HCT116 (cell line): Measurements from ENCODE around the gene GOLGA2. TPM values are rescaled to one million over a fixed set of nuclear protein-coding genes. Genes with fewer than 3 reads are reported as not detected.

ENCODE experiments used
- ATAC-seq: fragments of 200-7000 bp; cut with Tn5 transposase; 2 replicates; pipeline ENCODE4 v1.9.1; 2020; ENCODE audit warnings: mild to moderate bottlenecking, moderate library complexity
- BruUV-seq: library from RNA; stranded (reverse); fragments of 400-500 nt; replicated peaks from 2 replicates; lab custom pipeline; 2021; lab: Mats Ljungman, UMichigan
- CTCF ChIA-PET: fragments of 300-600 bp; sonication (Branson Sonifier 250); formaldehyde crosslinking; loops from one replicate; lab custom pipeline; 2021; ENCODE audit warnings: antibody characterized with exemption; lab: Charles Lee
- POLR2A ChIA-PET: fragments of 300-600, 350-600 bp; sonication (Branson Sonifier 250); formaldehyde crosslinking; loops from one replicate; lab custom pipeline; 2021; ENCODE audit warnings: antibody characterized with exemption; lab: Charles Lee
- RAD21 ChIA-PET, 2 experiments: fragments of 300-600 bp; sonication (Branson Sonifier 250); formaldehyde crosslinking; loops; one replicate each; lab custom pipeline; 2023; ENCODE audit warnings: low total read pairs in 2 of 2; ENCODE audit not compliant: uncharacterized antibody in 2 of 2, unreplicated experiment in 2 of 2, low non-redundant PET in 1 of 2; lab: Charles Lee
- DNase-seq: peaks from one replicate; pipeline ENCODE4 v3.0.0-alpha.2; 2010; ENCODE audit warnings: low read depth, low spot score
- H2AFZ ChIP-seq: fragments of 200-600 bp; shearing (Covaris generic), sonication (generic); 2 replicates; pipeline ENCODE4 v1.6.1; 2017; ENCODE audit warnings: low read depth, mixed run types, mixed read lengths, antibody characterized with exemption, low read length; ENCODE audit not compliant: poor library complexity, severe bottlenecking
- H3K27ac ChIP-seq: 2 replicates; pipeline ENCODE4 v1.5.1; 2012; ENCODE audit warnings: low read depth, low read length
- H3K27me3 ChIP-seq: fragments of 200-600 bp; sonication (generic); 2 replicates; pipeline ENCODE4 v1.6.1; 2016; ENCODE audit warnings: mixed run types, low read length, mixed read lengths; ENCODE audit not compliant: insufficient read depth
- H3K36me3 ChIP-seq, 2 experiments: fragments of 200-500 bp in 1 of 2; fragments of 200-600 bp in 1 of 2; sonication (Bioruptor generic) in 1 of 2; sonication (generic) in 1 of 2; 2 replicates each; pipeline versions ENCODE4 v1.5.1 to v1.6.1; 2014 to 2016; ENCODE audit warnings: low read length in 2 of 2, inconsistent platforms in 1 of 2, mixed read lengths in 1 of 2, mixed run types in 1 of 2; ENCODE audit not compliant: insufficient read depth in 2 of 2, control insufficient read depth in 1 of 2
- H3K4me1 ChIP-seq, 2 experiments: fragments of 200-600 bp in 1 of 2; sonication (generic) in 1 of 2; 2 replicates each; pipeline versions ENCODE4 v1.5.1 to v1.6.1; 2012 to 2017; ENCODE audit warnings: low read length in 2 of 2, inconsistent platforms in 1 of 2, mild to moderate bottlenecking in 1 of 2, mixed read lengths in 1 of 2, mixed run types in 1 of 2, moderate library complexity in 1 of 2; ENCODE audit not compliant: insufficient read depth in 2 of 2, control insufficient read depth in 1 of 2
- H3K4me2 ChIP-seq: fragments of 200-600 bp; sonication (generic); 2 replicates; pipeline ENCODE4 v1.6.1; 2017; ENCODE audit warnings: mixed run types, low read length, mixed read lengths
- H3K4me3 ChIP-seq, 2 experiments: fragments of 200-600 bp in 1 of 2; sonication (generic) in 1 of 2; replicated peaks in 1 of 2; 2 replicates each; pipeline ENCODE4 v1.5.1; 2011 to 2016; ENCODE audit warnings: low read length in 2 of 2, control low read depth in 1 of 2, low read depth in 1 of 2, mild to moderate bottlenecking in 1 of 2, mixed read lengths in 1 of 2, mixed run types in 1 of 2
- H3K79me2 ChIP-seq: fragments of 200-600 bp; sonication (generic); 2 replicates; pipeline ENCODE4 v1.6.1; 2017; ENCODE audit warnings: mild to moderate bottlenecking, mixed run types, low read length, moderate library complexity, mixed read lengths; ENCODE audit not compliant: insufficient read depth
- H3K9ac ChIP-seq: fragments of 200-600 bp; sonication (generic); 2 replicates; pipeline ENCODE4 v1.6.1; 2016; ENCODE audit warnings: low read length, mixed read lengths
- H3K9me2 ChIP-seq: fragments of 200-600 bp; sonication (generic), shearing (Covaris generic); 2 replicates; pipeline ENCODE4 v1.6.1; 2017; ENCODE audit warnings: mixed run types, mild to moderate bottlenecking, moderate library complexity; ENCODE audit not compliant: insufficient read depth
- H3K9me3 ChIP-seq, 2 experiments: fragments of 200-500 bp in 1 of 2; fragments of 200-600 bp in 1 of 2; sonication (Bioruptor generic) in 1 of 2; sonication (generic) in 1 of 2; 2 replicates each; pipeline ENCODE4 v1.6.1; 2014 to 2017; ENCODE audit warnings: low read length in 2 of 2, mixed read lengths in 2 of 2, inconsistent platforms in 1 of 2, low read depth in 1 of 2, mild to moderate bottlenecking in 1 of 2, mixed run types in 1 of 2, moderate library complexity in 1 of 2; ENCODE audit not compliant: control insufficient read depth in 1 of 2, insufficient read depth in 1 of 2
- H4K20me1 ChIP-seq: fragments of 200-600 bp; sonication (generic), shearing (Covaris generic); 2 replicates; pipeline ENCODE4 v1.6.1; 2017; ENCODE audit warnings: mixed run types, mild to moderate bottlenecking, moderate library complexity; ENCODE audit not compliant: insufficient read depth
- ELF1 ChIP-seq: IDR thresholded peaks from 2 replicates; pipeline ENCODE4 v1.6.1; 2012; ENCODE audit warnings: low read depth, borderline replicate concordance
- EZH2 ChIP-seq: fragments of 200-600 bp; sonication (generic); IDR thresholded peaks from 2 replicates; pipeline ENCODE4 v1.6.1; 2017; ENCODE audit warnings: antibody characterized with exemption, mixed run types
- FOSL1 ChIP-seq: IDR thresholded peaks from 2 replicates; pipeline ENCODE4 v1.6.1; 2012; ENCODE audit warnings: low read depth
- JUND ChIP-seq: IDR thresholded peaks from 2 replicates; pipeline ENCODE4 v1.6.1; 2012
- POLR2A ChIP-seq: IDR thresholded peaks from 2 replicates; pipeline ENCODE4 v1.7.0; 2011; ENCODE audit warnings: borderline replicate concordance; ENCODE audit not compliant: insufficient read depth, insufficient read length; ENCODE audit errors: extremely low read depth
- POLR2AphosphoS5 ChIP-seq: IDR thresholded peaks from 2 replicates; pipeline ENCODE4 v1.6.1; 2011; ENCODE audit warnings: mild to moderate bottlenecking, low read depth, low read length, moderate library complexity
- RAD21 ChIP-seq: IDR thresholded peaks from 2 replicates; pipeline ENCODE4 v1.6.1; 2012; ENCODE audit warnings: low read depth, mild to moderate bottlenecking
- SRF ChIP-seq: IDR thresholded peaks from 2 replicates; pipeline ENCODE4 v1.6.1; 2012; ENCODE audit warnings: low read depth
- TCF7L2 ChIP-seq: IDR thresholded peaks from 2 replicates; pipeline ENCODE4 v1.7.0; 2011; ENCODE audit warnings: borderline replicate concordance, inconsistent platforms; ENCODE audit not compliant: insufficient read depth, insufficient read length; ENCODE audit errors: extremely low read depth
- YY1 ChIP-seq: IDR thresholded peaks from 2 replicates; pipeline ENCODE4 v1.6.1; 2011; ENCODE audit warnings: low read length, low read depth, moderate library complexity, mild to moderate bottlenecking; ENCODE audit not compliant: insufficient replicate concordance; ENCODE audit errors: extremely low read depth
- ZBTB33 ChIP-seq: IDR thresholded peaks from 2 replicates; pipeline ENCODE4 v1.6.1; 2011; ENCODE audit warnings: mild to moderate bottlenecking, low read length, moderate library complexity; ENCODE audit not compliant: insufficient replicate concordance; ENCODE audit errors: extremely low read depth
- ZFX ChIP-seq: fragments of 450-650 bp; IDR thresholded peaks from 2 replicates; pipeline ENCODE4 v1.6.1; 2017
- intact Hi-C: fragments of 100-400 bp; cut with micrococcal nuclease; formaldehyde crosslinking; loops from 2 replicates; pipeline ENCODE4 v1.10.0; 2022
- total RNA-seq: library from RNA; stranded (reverse); gene quantifications from one replicate; pipeline ENCODE4 v1.2.1, GENCODE V29; 2021; ENCODE audit not compliant: unreplicated experiment
- TF ChIP-seq, protein P1 (sequence below): IDR thresholded peaks from 2 replicates; pipeline ENCODE4 v1.6.1; 2012; ENCODE audit warnings: low read depth

GOLGA2 gene
- total RNA-seq, 1 experiment from 2014 or later, result 67.0 TPM

GRCh38 chr9:128253140-128253990 is 22.4 kb downstream of the GOLGA2 start:
- ChIA-PET POLR2A (interaction anchor here (0.9 kb wide), 1 partner anchor 23 kb away, joined by 3 read pairs; the partner anchor contains the start of genes GOLGA2 and SWI5), CTCF (interaction anchor here (0.8 kb wide), 1 partner anchor 18 kb away, joined by 4 read pairs; no protein-coding TSS in a partner anchor)
- BruUV-seq, result no TSS peak

More at GRCh38 chr9:128253140-128253990, 22.4 kb downstream of the GOLGA2 start:
- H3K4me1 ChIP-seq, result peaks cover 8 to 29% of the 10 kb centered on the region in 2 experiments; a peak in 3 of 4 replicates
- DNase-seq (no peak), ATAC-seq (no peak)
- H3K9me2 ChIP-seq, result no peaks in the 10 kb centered on the region
- H3K4me3 ChIP-seq, result no peak overlapping the region
- H4K20me1 ChIP-seq, result no peaks in the 10 kb centered on the region
- no peaks in the 10 kb centered on the region for H3K27me3 ChIP-seq
- H3K9me3 ChIP-seq, result no peaks in the 10 kb centered on the region
- H3K4me2 ChIP-seq, result no peak overlapping the region
- no peak overlapping the region for H3K27ac ChIP-seq
- intact Hi-C loops, result no loop called here
- H3K9ac ChIP-seq, result no peak overlapping the region
- H3K79me2 ChIP-seq, result peaks cover 11% of the 10 kb centered on the region
- no peak overlapping the region for H2AFZ ChIP-seq
- TF ChIP-seq YY1 (no peak), JUND (no peak), TCF7L2 (no peak), POLR2A (no peak), ELF1 (no peak), SRF (no peak), EZH2 (no peak), ZFX (no peak), ZBTB33 (no peak), RAD21 (no peak), FOSL1 (no peak), POLR2AphosphoS5 (no peak)
- TF ChIP-seq, protein P1, sequence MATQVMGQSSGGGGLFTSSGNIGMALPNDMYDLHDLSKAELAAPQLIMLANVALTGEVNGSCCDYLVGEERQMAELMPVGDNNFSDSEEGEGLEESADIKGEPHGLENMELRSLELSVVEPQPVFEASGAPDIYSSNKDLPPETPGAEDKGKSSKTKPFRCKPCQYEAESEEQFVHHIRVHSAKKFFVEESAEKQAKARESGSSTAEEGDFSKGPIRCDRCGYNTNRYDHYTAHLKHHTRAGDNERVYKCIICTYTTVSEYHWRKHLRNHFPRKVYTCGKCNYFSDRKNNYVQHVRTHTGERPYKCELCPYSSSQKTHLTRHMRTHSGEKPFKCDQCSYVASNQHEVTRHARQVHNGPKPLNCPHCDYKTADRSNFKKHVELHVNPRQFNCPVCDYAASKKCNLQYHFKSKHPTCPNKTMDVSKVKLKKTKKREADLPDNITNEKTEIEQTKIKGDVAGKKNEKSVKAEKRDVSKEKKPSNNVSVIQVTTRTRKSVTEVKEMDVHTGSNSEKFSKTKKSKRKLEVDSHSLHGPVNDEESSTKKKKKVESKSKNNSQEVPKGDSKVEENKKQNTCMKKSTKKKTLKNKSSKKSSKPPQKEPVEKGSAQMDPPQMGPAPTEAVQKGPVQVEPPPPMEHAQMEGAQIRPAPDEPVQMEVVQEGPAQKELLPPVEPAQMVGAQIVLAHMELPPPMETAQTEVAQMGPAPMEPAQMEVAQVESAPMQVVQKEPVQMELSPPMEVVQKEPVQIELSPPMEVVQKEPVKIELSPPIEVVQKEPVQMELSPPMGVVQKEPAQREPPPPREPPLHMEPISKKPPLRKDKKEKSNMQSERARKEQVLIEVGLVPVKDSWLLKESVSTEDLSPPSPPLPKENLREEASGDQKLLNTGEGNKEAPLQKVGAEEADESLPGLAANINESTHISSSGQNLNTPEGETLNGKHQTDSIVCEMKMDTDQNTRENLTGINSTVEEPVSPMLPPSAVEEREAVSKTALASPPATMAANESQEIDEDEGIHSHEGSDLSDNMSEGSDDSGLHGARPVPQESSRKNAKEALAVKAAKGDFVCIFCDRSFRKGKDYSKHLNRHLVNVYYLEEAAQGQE, result no peak
- RAD21 ChIA-PET, result no interaction called here
- peaks cover 0 to 3% of the 10 kb centered on the region in 2 experiments; a peak in 1 of 4 replicates for H3K36me3 ChIP-seq
